GF-D8 (cell line): ENCODE data around the gene SEL1L.
A peak's percentile ranks its signal among the peaks of the same experiment; 100 is the strongest.
"Not testable (repeated sequence)": the region's sequence is repeated elsewhere in the genome, so short reads cannot be mapped to it uniquely, and the experiment has no call there.

Experiments used
- DNase-seq: peaks from one replicate; lab custom pipeline; 2025; lab: John Stamatoyannopoulos, UW

SEL1L gene

DNA sequence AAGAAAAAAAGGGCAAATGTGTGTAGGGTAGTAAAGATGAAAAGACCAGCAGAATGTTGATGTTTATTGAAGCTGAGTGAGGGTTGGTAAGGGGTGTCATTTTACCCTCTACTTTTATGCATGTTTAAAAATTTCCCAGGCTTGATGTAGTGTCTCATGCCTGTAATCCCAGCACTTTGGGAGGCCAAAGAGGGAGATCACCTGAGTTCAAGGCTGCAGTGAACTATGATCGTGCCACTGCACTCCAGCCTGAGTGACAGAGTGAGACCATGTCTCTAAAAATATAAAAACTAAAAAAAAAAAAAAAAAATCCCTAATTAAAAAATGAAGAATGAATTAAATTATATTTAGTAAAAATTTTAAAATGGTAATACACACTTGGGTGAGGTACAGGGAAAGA is 8.5 kb downstream of the SEL1L start:
- no peak for DNase-seq

- DNase-seq = no peak
Observed at GRCh38 chr14:81523616-81524015, 10.0 kb downstream of the SEL1L start.

DNA sequence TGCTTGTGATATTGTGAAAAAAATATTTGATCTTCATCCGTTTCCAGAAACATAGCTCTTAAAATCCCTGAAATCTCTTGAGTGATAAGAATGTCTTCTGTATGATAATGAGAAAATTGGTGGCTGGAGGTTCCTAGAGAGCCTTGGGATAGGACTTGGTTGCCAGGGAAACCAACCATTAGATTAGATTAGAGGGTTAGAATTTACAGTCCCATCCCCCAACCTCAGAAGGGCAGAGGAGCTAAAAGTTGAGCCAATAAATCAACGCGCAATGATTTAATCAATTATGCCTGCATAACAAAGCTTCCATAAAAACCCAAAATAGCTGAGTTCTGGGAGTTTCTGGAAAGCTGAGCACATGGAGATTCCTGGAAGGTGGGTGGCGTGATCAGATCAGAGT is 10.6 kb downstream of the SEL1L start:
- DNase-seq = no peak

- no peak for DNase-seq
Observed at GRCh38 chr14:81521356-81521755, 12.3 kb downstream of the SEL1L start.

- DNase-seq = peak; percentile 78
Observed at GRCh38 chr14:81519200-81520011, 14.2 kb downstream of the SEL1L start.

GRCh38 chr14:81517798-81518398 is 15.8 kb downstream of the SEL1L start:
- no peak for DNase-seq

DNA sequence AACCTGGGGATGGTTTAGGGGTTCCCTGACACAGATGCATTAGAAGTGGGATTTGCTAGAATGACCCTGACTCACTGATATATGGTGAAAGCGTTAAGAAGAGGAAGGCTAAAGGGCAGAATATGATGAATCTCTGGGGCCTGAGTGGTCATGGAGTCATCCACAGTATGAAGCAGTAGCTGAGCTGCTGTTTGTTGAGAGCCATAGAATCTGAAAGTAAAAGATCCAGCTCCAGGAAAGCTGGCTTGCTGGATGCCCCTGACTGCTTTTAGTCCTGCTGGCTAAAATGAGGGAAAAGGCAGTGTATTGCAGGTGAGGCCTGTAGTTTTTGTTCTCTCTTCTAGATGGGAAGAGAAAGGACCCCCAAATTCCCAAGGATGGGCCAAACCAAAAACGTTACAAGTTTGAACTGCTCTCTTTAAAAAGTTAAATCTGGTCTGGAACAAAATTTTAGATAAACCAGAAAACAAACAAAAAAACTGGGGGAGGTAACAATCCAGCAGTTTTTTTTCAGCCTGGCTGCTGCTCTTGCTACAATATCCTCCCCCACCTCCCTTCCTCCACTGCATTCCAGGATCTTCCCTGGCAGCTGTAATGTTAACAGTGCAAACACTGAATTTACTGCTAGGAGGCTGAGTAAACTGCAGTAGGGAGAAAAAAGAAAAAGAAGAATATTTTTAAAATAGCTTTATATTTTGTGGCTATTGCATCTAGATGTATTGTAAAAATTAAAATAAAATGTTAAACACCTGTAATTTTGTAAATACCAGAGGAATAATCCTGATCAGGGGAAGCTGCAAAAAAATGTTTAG is 16.5 kb downstream of the SEL1L start:
- no peak for DNase-seq

DNA sequence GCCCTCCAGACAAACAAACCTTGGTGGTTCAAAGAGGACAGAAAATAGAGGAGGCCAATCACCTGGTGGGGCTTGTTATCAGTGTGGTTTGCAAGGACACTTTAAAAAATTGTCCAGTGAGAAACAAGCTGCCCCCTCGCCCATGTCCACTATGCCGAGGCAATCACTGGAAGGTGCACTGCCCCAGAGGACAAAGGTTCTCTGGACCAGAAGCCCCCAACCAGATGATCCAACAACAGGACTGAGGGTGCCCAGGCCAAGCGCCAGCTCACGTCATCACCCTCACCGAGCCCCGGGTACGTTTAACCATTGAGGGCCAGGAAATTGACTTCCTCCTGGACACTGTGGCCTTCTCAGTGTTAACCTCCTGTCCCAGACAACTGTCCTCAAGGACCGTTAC is 17.7 kb downstream of the SEL1L start:
- DNase-seq = not testable (repeated sequence)

DNA sequence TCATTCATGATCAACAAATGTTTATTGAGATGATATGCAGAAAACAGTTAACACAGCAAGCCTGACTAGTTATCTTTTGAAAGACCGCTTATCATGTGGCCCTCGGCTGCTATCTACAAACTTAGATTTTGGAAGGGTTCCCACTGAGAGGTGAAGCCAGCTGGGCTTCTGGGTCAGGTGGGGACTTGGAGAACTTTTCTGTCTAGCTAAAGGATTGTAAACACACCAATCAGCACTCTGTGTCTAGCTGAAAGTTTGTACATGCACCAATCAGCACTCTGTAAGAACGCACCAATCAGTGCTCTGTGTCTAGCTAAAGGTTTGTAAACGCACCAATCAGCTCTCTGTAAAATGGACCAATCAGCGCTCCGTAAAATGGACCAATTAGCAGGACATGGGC is 20.8 kb downstream of the SEL1L start:
- DNase-seq = not testable (repeated sequence)

- no peak for DNase-seq
Observed at GRCh38 chr14:81511111-81511904, 22.3 kb downstream of the SEL1L start.

DNA sequence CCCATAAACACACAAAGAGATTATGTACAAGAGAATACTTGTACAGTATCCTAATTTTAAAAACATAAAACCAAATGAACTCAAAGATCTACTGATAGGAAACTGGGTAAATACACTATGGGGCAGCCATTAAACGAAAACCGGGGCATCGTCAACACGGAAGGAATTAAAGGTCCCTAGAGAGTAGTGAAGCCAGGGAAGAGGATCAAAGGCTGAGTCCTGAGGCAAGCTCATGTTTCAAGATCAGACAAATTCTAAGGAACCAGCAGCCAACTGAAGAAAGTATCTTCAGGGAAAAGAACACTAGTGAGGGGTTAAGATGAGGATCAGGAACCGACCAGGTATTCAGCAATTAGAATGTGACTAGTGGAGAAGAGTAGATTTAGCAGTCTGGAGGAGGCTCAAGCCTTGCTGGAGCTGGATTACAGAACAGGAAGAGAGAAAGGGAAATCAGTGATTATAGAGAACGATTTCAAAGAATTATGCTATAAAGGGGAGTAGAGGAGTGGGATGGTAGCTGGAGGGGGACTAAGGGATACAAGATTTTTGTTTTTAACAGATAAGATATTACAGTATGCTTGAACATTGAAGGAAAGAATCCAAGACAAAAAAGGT is 23.7 kb downstream of the SEL1L start:
- no peak for DNase-seq

DNA sequence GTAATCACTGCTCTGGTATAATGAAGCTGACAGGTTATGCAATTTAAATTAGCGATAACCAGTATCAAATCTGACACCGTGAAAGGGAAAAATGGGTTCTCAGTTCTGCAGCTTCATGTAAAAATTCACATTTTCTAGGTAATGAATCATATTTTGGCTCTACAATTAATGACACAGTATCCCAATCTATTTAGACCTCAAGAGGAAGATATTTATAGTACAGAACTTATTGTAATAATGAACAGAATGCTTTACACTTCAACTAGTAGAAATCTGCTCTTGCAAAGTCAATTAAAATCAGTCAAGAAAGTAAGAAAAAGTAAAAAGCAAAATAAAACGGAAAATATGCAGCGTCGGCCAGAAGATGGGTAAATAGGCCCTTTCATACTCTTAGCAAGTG is 24.3 kb downstream of the SEL1L start:
- DNase-seq = no peak

- DNase-seq = no peak
Observed at GRCh38 chr14:81506487-81506886, 27.2 kb downstream of the SEL1L start.

DNA sequence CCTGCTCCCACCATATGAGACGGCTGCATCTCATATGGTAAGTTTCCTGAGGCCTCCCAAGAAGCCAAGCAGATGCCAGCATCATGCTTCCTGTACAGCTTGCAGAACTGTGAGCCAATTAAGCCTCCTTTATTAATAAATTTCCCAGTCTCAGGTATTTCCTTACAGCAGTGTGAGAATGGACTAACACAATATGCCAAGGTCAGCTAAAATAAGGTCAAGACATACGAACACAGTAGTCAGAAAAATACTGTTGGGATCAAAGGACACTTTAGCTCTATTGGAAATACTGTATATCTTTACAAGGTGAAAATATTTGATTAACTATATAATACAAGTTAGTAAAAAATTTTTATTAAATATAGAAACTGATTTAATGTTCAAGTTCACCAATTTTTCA is 28.8 kb downstream of the SEL1L start:
- DNase-seq = no peak

DNA sequence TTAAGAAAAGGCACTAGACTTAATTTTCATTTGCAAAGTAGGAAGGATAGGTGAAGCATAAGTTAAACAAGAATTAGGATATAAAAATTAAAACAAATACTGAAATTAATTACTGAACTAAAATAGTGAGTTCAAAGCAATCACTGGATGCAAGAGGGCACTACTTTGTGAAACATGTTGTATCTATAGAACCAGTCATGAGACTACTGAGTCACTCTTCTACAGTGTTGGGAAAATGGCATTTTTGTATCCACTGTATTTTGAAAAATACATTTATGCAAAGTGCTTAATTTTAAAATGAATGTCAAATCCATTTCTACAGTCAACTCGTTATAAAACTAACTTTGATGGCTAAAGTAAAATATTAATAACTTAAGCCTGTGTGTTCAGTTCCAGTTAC is 47.9 kb downstream of the SEL1L start:
- no peak for DNase-seq

DNA sequence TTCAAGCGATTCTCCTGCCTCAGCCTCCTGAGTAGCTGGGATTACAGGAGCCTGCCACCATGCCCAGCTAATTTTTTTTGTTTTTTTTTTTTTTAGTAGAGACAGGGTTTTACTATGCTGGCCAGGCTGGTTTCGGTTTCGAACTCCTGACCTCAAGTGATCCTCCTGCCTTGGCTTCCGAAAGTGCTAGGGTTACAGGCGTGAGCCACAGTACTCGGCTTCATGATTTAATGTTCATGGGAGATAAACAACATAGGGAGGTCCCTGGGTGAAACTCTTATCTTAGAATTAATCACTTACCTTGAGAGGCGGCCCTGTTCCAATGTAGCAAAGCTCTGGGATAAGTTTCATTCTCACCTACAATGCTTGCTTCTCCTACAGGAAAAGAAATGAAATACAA is 48.3 kb downstream of the SEL1L start:
- DNase-seq = no peak

- no peak for DNase-seq
Observed at GRCh38 chr14:81484120-81484519, 49.5 kb downstream of the SEL1L start.

DNA sequence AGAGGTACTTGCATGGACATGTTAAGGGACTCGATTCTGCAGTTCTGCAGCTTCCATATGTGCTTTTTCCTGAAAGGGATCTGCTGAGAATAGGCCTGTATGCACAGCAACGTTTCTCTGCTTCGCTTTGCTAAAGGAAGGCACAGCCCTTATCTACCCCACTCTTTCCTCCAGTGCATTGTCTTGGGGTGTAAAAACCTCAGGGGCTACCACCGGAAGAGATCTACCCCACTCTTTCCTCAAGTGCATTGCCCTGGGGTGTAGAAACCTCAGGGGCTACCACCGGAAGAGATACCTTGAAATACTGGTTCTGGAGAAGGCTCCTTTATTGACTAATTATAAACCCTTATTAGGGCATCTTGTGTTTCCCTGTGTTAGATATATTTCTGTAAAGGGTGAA is 52.9 kb downstream of the SEL1L start:
- DNase-seq = no peak

DNA sequence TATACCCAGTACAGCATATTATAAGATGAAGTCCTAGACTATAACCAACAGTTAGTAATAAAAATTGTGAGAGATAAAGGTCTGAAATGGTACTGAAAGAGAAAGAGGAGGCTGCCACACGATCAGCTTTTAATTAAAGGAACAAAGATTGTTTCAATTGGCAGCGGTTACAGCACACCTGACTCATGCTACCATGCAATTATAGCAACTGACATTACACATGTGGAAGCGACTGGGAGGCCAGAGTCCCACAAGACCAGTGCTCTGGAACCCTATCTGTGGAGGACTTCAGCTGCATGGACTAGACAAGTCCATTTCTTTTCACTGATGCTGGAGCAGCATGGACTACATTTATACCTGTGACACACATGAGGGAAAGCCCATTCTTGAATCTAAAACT is 55.2 kb downstream of the SEL1L start:
- no peak for DNase-seq

DNA sequence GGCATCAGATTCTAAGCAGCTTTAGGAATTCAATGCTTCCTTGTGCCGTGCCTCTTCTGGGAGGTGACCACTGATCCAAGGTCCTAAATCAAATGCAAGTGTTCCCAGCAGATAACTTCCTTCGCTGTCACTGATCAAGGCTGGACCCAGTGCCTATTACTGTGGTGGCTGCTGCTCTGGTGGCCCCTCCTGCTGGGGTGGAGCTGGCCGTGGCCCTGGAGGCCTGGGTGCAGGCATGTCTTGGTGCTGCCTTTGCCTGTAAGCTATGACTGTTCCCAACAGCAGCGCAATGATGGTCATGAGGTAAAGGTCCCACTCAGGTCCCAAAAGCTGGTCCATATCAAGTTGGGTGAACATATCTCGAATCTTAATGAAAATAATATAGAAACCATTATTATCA is 56.8 kb downstream of the SEL1L start:
- DNase-seq = no peak

- no peak for DNase-seq
Observed at GRCh38 chr14:81474685-81475324, 58.8 kb downstream of the SEL1L start.
